ENCODE data around the gene PAPOLG.
A peak's percentile ranks its signal among the peaks of the same experiment; 100 is the strongest.

The PAPOLG gene

GRCh38 chr2:60780721-60781120, 24.7 kb downstream of the PAPOLG start:
- TF ChIP-seq CTCF (IDR thresholded peaks at IDR 0.05; ENCODE audit: low read depth, low read length, missing control alignments): no peak
- no peak for DNase-seq (ENCODE audit: low read depth)
- in situ Hi-C loops (cut with HindIII; ENCODE audit: low sequenced_read_pairs): no loop called here
- no peak overlapping the region for H3K4me3 ChIP-seq (ENCODE audit: low read depth, low read length)

- in situ Hi-C loops (cut with HindIII; ENCODE audit: low sequenced_read_pairs): no loop called here
- TF ChIP-seq CTCF (IDR thresholded peaks at IDR 0.05; ENCODE audit: low read depth, low read length, missing control alignments): no peak
- DNase-seq (ENCODE audit: low read depth): no peak
- no peak overlapping the region for H3K4me3 ChIP-seq (ENCODE audit: low read depth, low read length)
Observed at GRCh38 chr2:60793169-60793568, 37.1 kb downstream of the PAPOLG start.

- peak; percentile 26 for TF ChIP-seq CTCF (IDR thresholded peaks at IDR 0.05; ENCODE audit: low read depth, low read length, missing control alignments)
- in situ Hi-C loops (cut with HindIII; ENCODE audit: low sequenced_read_pairs): no loop called here
- DNase-seq (ENCODE audit: low read depth): peak; percentile 8
- no peak overlapping the region for H3K4me3 ChIP-seq (ENCODE audit: low read depth, low read length)
Observed at GRCh38 chr2:60794271-60794863, 38.3 kb downstream of the PAPOLG start.

GRCh38 chr2:60796573-60797509, 40.8 kb downstream of the PAPOLG start:
- DNase-seq (ENCODE audit: low read depth): no peak
- in situ Hi-C loops (cut with HindIII; ENCODE audit: low sequenced_read_pairs): no loop called here
- no peak overlapping the region for H3K4me3 ChIP-seq (ENCODE audit: low read depth, low read length)
- no peak for TF ChIP-seq CTCF (IDR thresholded peaks at IDR 0.05; ENCODE audit: low read depth, low read length, missing control alignments)

GRCh38 chr2:60804473-60804872, 48.4 kb downstream of the PAPOLG start:
- no peak for DNase-seq (ENCODE audit: low read depth)
- H3K4me3 ChIP-seq (ENCODE audit: low read depth, low read length): no peak overlapping the region
- in situ Hi-C loops (cut with HindIII; ENCODE audit: low sequenced_read_pairs): no loop called here
- TF ChIP-seq CTCF (IDR thresholded peaks at IDR 0.05; ENCODE audit: low read depth, low read length, missing control alignments): no peak

- no peak overlapping the region for H3K4me3 ChIP-seq (ENCODE audit: low read depth, low read length)
- in situ Hi-C loops (cut with HindIII; ENCODE audit: low sequenced_read_pairs): no loop called here
- no peak for TF ChIP-seq CTCF (IDR thresholded peaks at IDR 0.05; ENCODE audit: low read depth, low read length, missing control alignments)
Observed at GRCh38 chr2:60806595-60806987, 50.5 kb downstream of the PAPOLG start.

More at GRCh38 chr2:60806595-60806987, 50.5 kb downstream of the PAPOLG start:
- DNase-seq (ENCODE audit: low read depth): no peak
